GM21528 (cell line): ENCODE data around the gene ARAP1.

Source experiments
- ATAC-seq: cut with Tn5 transposase; IDR thresholded peaks from one replicate; pipeline ENCODE4 v1.9.1; 2021; ENCODE audit warnings: mild to moderate bottlenecking, moderate library complexity; ENCODE audit not compliant: unreplicated experiment, low FRiP score

ARAP1 gene

GRCh38 chr11:72647882-72648281 lies 104.3 kb downstream of the ARAP1 start:
- ATAC-seq, result no peak

GRCh38 chr11:72646472-72646871 lies 105.7 kb downstream of the ARAP1 start:
- no peak for ATAC-seq

GRCh38 chr11:72646024-72646423 lies 106.2 kb downstream of the ARAP1 start:
- no peak for ATAC-seq

GRCh38 chr11:72643547-72643946 lies 108.7 kb downstream of the ARAP1 start:
- no peak for ATAC-seq

- ATAC-seq, result no peak
These were observed 109.2 kb downstream of the ARAP1 start for GRCh38 chr11:72642884-72643522.

DNA sequence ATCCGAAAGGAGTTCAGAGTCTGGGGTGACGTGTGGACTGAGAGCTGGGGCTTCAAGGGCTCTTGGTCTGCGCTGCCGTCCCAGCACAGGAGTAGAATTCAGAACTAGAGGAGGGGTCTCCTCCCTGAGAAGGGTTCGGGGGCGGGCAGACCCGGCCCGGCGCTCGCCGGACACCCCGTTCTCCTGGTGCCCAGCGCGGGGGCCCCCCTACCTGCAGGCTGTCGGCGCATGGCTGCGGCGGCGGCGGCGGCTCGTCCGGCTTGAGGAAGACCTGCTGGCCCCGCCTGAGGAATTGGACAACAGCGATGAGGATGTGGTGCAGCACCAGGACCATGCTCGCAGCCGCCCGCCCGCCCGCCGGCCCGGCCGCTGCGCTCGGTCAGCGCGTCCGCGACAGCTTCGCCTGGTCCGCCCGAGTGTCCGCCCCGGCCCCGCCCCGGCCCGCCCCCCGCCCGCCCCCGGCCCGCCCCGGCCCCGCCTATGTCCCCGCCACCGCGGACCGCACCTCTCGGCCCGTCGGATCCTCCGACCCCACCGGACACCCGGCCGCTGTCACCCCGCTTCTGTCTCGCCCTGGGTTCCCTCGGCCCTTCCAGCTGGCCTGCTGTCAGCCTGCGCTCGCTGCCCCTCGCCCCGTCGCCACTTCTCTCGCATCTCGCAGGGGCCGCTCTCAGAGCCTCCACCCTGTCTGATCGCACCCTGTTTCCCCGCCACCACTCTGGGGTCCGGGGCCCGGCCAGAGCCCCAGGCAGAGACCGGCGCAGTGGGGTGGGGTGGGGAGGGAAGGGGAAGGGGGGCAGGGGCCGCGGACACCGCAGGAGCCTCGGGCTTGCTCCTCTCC lies 109.9 kb downstream of the ARAP1 start:
- no peak for ATAC-seq

DNA sequence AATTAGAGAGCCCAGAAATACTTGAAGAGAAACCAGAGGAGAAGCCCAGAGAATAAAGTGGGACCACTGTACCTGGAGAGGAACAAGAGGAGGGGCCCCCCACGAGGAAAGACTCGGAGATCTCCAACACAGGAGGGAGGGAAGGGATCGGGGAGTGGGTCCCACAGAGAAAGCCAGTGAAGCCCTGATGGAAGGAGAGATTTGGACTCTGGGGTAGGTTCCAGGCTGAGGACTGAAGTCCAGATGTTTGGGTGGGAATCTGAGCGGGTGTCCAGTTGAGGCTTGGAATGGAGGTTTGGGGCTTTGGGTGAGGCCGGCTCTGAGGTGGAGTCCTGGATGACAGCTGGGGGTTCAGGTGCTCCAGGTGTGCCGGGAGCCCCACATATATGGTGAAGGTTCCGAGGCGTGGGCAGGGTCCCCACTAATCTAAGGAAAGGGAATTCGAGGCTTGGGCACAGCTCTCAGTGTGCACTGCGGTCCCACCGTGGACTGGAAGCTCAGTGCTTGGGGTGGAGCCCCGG lies 110.6 kb downstream of the ARAP1 start:
- ATAC-seq, result no peak

DNA sequence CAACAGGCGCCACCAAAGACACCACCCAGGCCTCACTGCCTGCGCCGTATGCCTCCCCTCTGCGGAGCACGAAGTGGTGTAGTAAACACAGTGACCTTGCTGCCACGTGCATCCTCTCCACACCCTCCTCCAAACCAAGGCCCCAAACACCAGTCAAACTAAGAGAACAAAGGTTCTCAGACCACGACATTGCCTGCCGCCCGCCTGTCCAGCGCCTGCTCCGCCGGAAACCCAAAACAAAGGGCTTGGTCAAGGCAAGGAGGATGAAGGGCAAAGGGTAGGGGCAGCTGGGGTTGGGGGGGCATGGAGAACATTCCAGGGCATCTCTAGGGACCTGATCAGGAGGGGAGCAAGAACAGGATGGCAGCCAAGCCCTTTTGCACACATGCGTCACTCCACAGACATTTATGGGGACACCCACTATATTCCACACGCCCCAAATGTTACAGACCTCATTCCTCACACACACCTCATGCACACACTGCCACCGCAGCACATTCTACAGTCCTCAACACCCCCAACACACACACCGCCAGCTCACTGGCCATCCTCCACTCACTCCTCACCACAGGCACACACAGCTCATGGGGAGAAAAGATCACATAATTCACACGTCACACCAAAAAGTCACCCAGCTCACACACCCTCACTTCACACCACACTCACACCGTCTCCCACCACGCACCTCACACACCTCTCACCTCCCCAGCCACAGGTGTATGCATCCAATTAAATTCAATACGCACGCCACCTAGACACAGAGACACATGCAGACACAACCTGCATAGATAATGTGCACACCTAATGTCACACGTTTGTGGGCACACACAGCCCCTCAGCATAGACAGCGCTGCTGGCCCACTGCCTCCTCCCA lies 112.5 kb downstream of the ARAP1 start:
- ATAC-seq, result no peak

GRCh38 chr11:72637926-72638325 lies 114.3 kb downstream of the ARAP1 start:
- ATAC-seq, result no peak

GRCh38 chr11:72637198-72637597 lies 115.0 kb downstream of the ARAP1 start:
- ATAC-seq, result no peak

DNA sequence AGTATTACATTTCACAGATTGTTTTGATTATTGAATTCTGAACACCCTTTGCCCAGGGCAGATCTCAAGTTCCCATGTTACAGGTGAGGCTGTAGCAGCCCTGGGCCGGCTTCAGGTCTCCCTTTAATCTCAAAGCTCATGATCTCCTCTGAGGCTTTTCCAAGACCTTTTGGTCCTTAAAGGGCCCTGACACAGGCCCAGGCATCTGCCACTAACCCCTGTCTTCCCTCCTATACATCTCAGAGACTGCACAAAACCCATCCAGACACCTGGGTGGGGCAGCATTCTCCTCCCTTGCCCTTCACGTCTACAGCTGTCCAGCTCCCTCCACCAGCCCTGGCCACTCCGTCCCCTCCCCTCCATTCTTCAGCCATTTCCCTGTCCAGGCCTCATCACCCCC lies 115.8 kb downstream of the ARAP1 start:
- no peak for ATAC-seq

DNA sequence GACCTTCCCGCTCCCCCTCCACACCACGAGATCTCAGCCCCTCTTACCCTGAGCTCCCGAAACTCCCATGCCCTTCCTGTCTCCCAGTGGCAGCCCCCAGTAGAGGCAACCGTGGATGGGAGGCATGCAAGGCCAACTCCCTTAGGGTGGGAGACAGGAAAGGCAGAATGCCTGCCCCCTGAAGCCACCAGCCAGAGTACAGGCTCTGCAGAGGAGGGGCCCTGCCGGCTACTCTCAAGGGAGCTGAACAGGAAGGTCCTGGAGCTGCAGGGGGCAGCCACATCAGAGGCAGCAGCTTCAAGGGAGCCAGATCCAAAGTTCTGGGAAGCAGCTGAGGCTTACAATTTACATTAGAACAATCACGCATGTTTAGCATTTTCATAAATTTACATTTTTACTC lies 116.3 kb downstream of the ARAP1 start:
- no peak for ATAC-seq

DNA sequence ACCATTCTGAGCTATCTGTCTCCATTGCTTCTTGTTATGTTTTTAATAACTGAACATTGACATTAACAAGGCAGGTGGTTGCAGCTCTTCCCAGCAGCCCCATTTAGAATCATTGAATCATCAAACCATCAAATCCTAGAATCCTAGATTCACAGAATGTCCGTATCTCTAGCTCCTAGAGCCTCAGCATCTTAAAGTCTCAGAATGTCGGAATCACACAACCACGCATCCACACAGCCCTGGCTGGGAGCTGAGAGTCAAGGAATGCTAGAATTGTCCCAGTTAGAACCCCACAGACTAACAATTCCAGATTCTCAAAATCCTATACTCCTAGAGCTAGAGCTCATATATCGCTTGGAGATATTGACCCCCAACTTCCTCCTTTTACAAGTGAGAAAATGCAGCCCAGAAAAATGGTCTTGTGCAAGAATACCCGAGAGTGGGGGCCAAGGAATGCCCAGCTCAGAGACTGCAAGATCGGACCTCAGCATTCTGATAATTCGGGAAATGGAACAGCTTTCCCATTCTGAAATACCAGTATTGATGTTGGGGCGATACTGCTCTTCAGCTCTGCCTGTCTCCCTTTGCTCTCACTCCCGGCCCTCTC lies 116.8 kb downstream of the ARAP1 start:
- ATAC-seq, result no peak
